Prostate gland (tissue), 2 donors: ENCODE results near the gene PAPSS1.

Experiments used
- POLR2A ChIP-seq: fragments of 450-650 bp; IDR thresholded peaks from one replicate; pipeline ENCODE4 v1.6.1; 2016; ENCODE audit warnings: antibody characterized with exemption, mild to moderate bottlenecking
- POLR2AphosphoS5 ChIP-seq: sonication (generic); formaldehyde crosslinking; IDR thresholded peaks from one replicate; pipeline ENCODE4 v1.6.1; 2017; ENCODE audit warnings: antibody characterized with exemption
- TF ChIP-seq, protein P1 (sequence below), 4 experiments: fragments of 200-600 bp in 2 of 4; fragments of 450-650 bp in 2 of 4; sonication (generic) in 2 of 4; IDR thresholded peaks; 1 replicate in 3 of 4; 2 replicates in 1 of 4; pipeline ENCODE4 v1.5.1; 2016 to 2019; ENCODE audit warnings: antibody characterized with exemption in 4 of 4, mild to moderate bottlenecking in 2 of 4, moderate library complexity in 2 of 4

DNA sequence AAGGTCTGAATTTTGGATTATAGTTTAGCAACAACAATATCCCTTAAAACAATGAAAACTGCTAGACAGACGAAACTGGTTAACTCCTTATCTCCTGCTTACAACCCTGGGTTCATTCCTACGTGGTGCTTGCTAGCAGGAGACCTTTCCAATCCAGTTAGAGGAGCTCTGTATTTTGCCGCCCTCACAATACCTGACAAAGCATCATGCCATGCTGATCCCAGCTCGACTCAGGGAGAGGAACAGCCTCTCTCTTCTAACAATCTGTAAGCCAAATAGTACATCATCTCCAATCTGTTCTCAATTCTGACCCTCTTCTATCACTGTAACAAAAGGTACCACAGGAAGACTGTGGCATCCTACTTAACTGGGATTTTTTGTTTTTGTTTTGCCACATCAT is 74.4 kb downstream of the PAPSS1 start:
- TF ChIP-seq, protein P1, sequence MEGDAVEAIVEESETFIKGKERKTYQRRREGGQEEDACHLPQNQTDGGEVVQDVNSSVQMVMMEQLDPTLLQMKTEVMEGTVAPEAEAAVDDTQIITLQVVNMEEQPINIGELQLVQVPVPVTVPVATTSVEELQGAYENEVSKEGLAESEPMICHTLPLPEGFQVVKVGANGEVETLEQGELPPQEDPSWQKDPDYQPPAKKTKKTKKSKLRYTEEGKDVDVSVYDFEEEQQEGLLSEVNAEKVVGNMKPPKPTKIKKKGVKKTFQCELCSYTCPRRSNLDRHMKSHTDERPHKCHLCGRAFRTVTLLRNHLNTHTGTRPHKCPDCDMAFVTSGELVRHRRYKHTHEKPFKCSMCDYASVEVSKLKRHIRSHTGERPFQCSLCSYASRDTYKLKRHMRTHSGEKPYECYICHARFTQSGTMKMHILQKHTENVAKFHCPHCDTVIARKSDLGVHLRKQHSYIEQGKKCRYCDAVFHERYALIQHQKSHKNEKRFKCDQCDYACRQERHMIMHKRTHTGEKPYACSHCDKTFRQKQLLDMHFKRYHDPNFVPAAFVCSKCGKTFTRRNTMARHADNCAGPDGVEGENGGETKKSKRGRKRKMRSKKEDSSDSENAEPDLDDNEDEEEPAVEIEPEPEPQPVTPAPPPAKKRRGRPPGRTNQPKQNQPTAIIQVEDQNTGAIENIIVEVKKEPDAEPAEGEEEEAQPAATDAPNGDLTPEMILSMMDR (IDR thresholded peaks at IDR 0.05): no peak
- no peak for TF ChIP-seq POLR2A
- no peak for TF ChIP-seq POLR2AphosphoS5
